B cell (primary cell): ENCODE results near the gene DNAJC6.

Source experiments
- CTCF ChIP-seq: fragments of 200-600 bp; IDR thresholded peaks from one replicate; pipeline ENCODE4 v1.8.0; 2022; ENCODE audit warnings: antibody characterized with exemption, mild to moderate bottlenecking
- EZH2 ChIP-seq: IDR thresholded peaks from 2 replicates; pipeline ENCODE4 v1.6.1; 2012; ENCODE audit warnings: borderline replicate concordance, low read depth, mild to moderate bottlenecking, moderate library complexity, low read length; ENCODE audit not compliant: insufficient read depth, poor library complexity, severe bottlenecking

GRCh38 chr1:65393347-65393746 lies 84.0 kb downstream of the DNAJC6 start:
- no peak for TF ChIP-seq CTCF
- TF ChIP-seq EZH2 = no peak
